Glutamatergic neuron (in vitro differentiated cells): ENCODE results near the gene GARRE1. TPM values are rescaled to one million over a fixed set of nuclear protein-coding genes. Genes with fewer than 3 reads are reported as not detected.

ENCODE experiments used
- DNase-seq: peaks from one replicate; pipeline ENCODE4 v3.0.0; 2022
- H3K27ac Mint-ChIP-seq: one replicate; pipeline ENCODE4 v1.8.0; 2020; ENCODE audit warnings: mild to moderate bottlenecking, mixed read lengths, inconsistent platforms; ENCODE audit not compliant: unreplicated experiment
- H3K27me3 Mint-ChIP-seq: one replicate; pipeline ENCODE4 v1.8.0; 2020; ENCODE audit warnings: mild to moderate bottlenecking, moderate library complexity, mixed read lengths, inconsistent platforms; ENCODE audit not compliant: unreplicated experiment
- H3K36me3 Mint-ChIP-seq: one replicate; pipeline ENCODE4 v1.8.0; 2020; ENCODE audit warnings: mild to moderate bottlenecking, mixed read lengths, inconsistent platforms; ENCODE audit not compliant: unreplicated experiment
- H3K4me1 Mint-ChIP-seq: one replicate; pipeline ENCODE4 v1.8.0; 2020; ENCODE audit warnings: mild to moderate bottlenecking, low read depth, mixed read lengths, inconsistent platforms; ENCODE audit not compliant: unreplicated experiment
- H3K4me3 Mint-ChIP-seq: one replicate; pipeline ENCODE4 v1.8.0; 2020; ENCODE audit warnings: mild to moderate bottlenecking, mixed read lengths, inconsistent platforms; ENCODE audit not compliant: unreplicated experiment
- H3K9me3 Mint-ChIP-seq: one replicate; pipeline ENCODE4 v1.8.0; 2020; ENCODE audit warnings: mild to moderate bottlenecking, moderate library complexity, mixed read lengths, inconsistent platforms; ENCODE audit not compliant: unreplicated experiment
- CTCF ChIP-seq: fragments of 200-600 bp; sonication (generic); IDR thresholded peaks from one replicate; pipeline ENCODE4 v1.5.0; 2021; ENCODE audit not compliant: partially characterized antibody, unreplicated experiment
- total RNA-seq: library from RNA; stranded (reverse); fragmentation: NEBNext Ultra II Directional; extraction: Animal tissue kit (Norgen Biotek cat#: 25700); gene quantifications from one replicate; pipeline ENCODE4 v1.2.1, GENCODE V29; 2021; ENCODE audit not compliant: unreplicated experiment

GARRE1 gene
- total RNA-seq, 1 donor from 2014 or later: 34.4 TPM

- no peak for DNase-seq
- no peak overlapping the region for H3K4me3 Mint-ChIP-seq
Measured at GRCh38 chr19:34300380-34300779, 46.0 kb downstream of the GARRE1 start.

GRCh38 chr19:34300962-34301361, 46.6 kb downstream of the GARRE1 start:
- Mint-ChIP-seq H3K27me3 (peaks cover 2% of the 10 kb centered on the region), H3K36me3 (no peaks in the 10 kb centered on the region), H3K4me3 (no peak overlapping the region), H3K27ac (no peak overlapping the region), H3K4me1 (peaks cover 7% of the 10 kb centered on the region), H3K9me3 (no peaks in the 10 kb centered on the region)
- DNase-seq: no peak
- TF ChIP-seq CTCF: no peak

More at GRCh38 chr19:34300380-34300779, 46.0 kb downstream of the GARRE1 start:
- H3K36me3 Mint-ChIP-seq: no peaks in the 10 kb centered on the region
- TF ChIP-seq CTCF: no peak
- H3K27ac Mint-ChIP-seq: no peak overlapping the region
- peaks cover 2% of the 10 kb centered on the region for H3K27me3 Mint-ChIP-seq
- peaks cover 2% of the 10 kb centered on the region for H3K4me1 Mint-ChIP-seq
- no peaks in the 10 kb centered on the region for H3K9me3 Mint-ChIP-seq

Other genes with a start within 250 kb of the GARRE1 start
- gene LSM14A, start 82.0 kb upstream of the GARRE1 start, total RNA-seq: 89.5 TPM
- gene GPI, start 110.6 kb downstream of the GARRE1 start, total RNA-seq: 213 TPM
- 15.0 TPM for gene PDCD2L, start 149.8 kb downstream of the GARRE1 start, total RNA-seq
- 92.5 TPM for gene UBA2, start 173.8 kb downstream of the GARRE1 start, total RNA-seq
- gene WTIP, start 227.2 kb downstream of the GARRE1 start, total RNA-seq: 0.17 TPM